ENCODE results near the gene KASH5. TPM values are rescaled to one million over a fixed set of nuclear protein-coding genes. Genes with fewer than 3 reads are reported as not detected.

KASH5 gene
- total RNA-seq, 1 experiment from 2014 or later, result 1.00 TPM

- DNase-seq, result no peak
- H3K27me3 Mint-ChIP-seq (ENCODE audit: insufficient read depth, unreplicated experiment), result peaks cover 42% of the 10 kb centered on the region
- H3K27ac Mint-ChIP-seq (ENCODE audit: unreplicated experiment), result no peak overlapping the region
- H3K27me3 ChIP-seq (replicated peaks; ENCODE audit: control insufficient read depth, insufficient read depth, low read length), result peaks cover 2% of the 10 kb centered on the region; the same call in 1 of the 2 replicates
- H3K9me3 Mint-ChIP-seq (ENCODE audit: unreplicated experiment), result no peaks in the 10 kb centered on the region
- H3K4me1 ChIP-seq, result peaks cover 29% of the 10 kb centered on the region
- peak overlapping the region; percentile 64 for H3K4me3 Mint-ChIP-seq (ENCODE audit: unreplicated experiment)
- peaks cover 25% of the 10 kb centered on the region for H3K4me1 Mint-ChIP-seq (ENCODE audit: low read depth, unreplicated experiment)
- CTCF ChIA-PET, result interaction anchor here (1.0 kb wide), 1 partner anchor 10 kb away, joined by 3 read pairs; no protein-coding TSS in a partner anchor
- no peak for TF ChIP-seq CTCF (IDR thresholded peaks at IDR 0.05; ENCODE audit: insufficient read depth in 1 of 2, low read depth in 1 of 2, low read length in 1 of 2, severe bottlenecking in 1 of 2, unreplicated experiment in 1 of 2)
- H3K36me3 Mint-ChIP-seq (ENCODE audit: insufficient read depth, unreplicated experiment), result no peaks in the 10 kb centered on the region
- intact Hi-C loops (cut with micrococcal nuclease; ENCODE audit: unreplicated experiment), result no loop called here
- H3K36me3 ChIP-seq (ENCODE audit: control insufficient read depth, insufficient read depth, low read length), result no peaks in the 10 kb centered on the region
- no peaks in the 10 kb centered on the region for H3K9me3 ChIP-seq
- no peak overlapping the region for H3K4me3 ChIP-seq (ENCODE audit: low read depth, low read length)
- no TSS peak for BruUV-seq (replicated peaks)
- POLR2A ChIA-PET, result no interaction called here
These were observed 39.3 kb downstream of the KASH5 start for GRCh38 chr19:49427339-49427738.

- BruUV-seq (replicated peaks), result no TSS peak
- no peaks in the 10 kb centered on the region for H3K9me3 Mint-ChIP-seq (ENCODE audit: unreplicated experiment)
- no peaks in the 10 kb centered on the region; the same call in 1 of the 2 replicates for H3K27me3 ChIP-seq (replicated peaks; ENCODE audit: control insufficient read depth, insufficient read depth, low read length)
- peaks cover 22% of the 10 kb centered on the region for H3K4me1 ChIP-seq
- no peaks in the 10 kb centered on the region for H3K9me3 ChIP-seq
- H3K4me1 Mint-ChIP-seq (ENCODE audit: low read depth, unreplicated experiment), result peaks cover 25% of the 10 kb centered on the region
- POLR2A ChIA-PET, result no interaction called here
- peak in 1 of 2 experiments; percentile 62 for DNase-seq
- peak overlapping the region; percentile 23 for H3K4me3 ChIP-seq (ENCODE audit: low read depth, low read length)
- intact Hi-C loops (cut with micrococcal nuclease; ENCODE audit: unreplicated experiment), result no loop called here
- no peaks in the 10 kb centered on the region for H3K36me3 Mint-ChIP-seq (ENCODE audit: insufficient read depth, unreplicated experiment)
- no peaks in the 10 kb centered on the region for H3K36me3 ChIP-seq (ENCODE audit: control insufficient read depth, insufficient read depth, low read length)
- H3K27me3 Mint-ChIP-seq (ENCODE audit: insufficient read depth, unreplicated experiment), result peaks cover 37% of the 10 kb centered on the region
- no peak for TF ChIP-seq CTCF (IDR thresholded peaks at IDR 0.05; ENCODE audit: insufficient read depth in 1 of 2, low read depth in 1 of 2, low read length in 1 of 2, severe bottlenecking in 1 of 2, unreplicated experiment in 1 of 2)
- CTCF ChIA-PET, result no interaction called here
- H3K27ac Mint-ChIP-seq (ENCODE audit: unreplicated experiment), result no peak overlapping the region
- H3K4me3 Mint-ChIP-seq (ENCODE audit: unreplicated experiment), result peak overlapping the region; percentile 64
These were observed 40.0 kb downstream of the KASH5 start for GRCh38 chr19:49427855-49428546.

- DNase-seq, result no peak
- intact Hi-C loops (cut with micrococcal nuclease; ENCODE audit: unreplicated experiment), result no loop called here
- Histone ChIP-seq H3K27me3 (replicated peaks; ENCODE audit: control insufficient read depth, insufficient read depth, low read length) (no peaks in the 10 kb centered on the region; the same call in 1 of the 2 replicates), H3K9me3 (no peaks in the 10 kb centered on the region), H3K4me3 (ENCODE audit: low read depth, low read length) (0 out of 2 replicates have a peak overlapping the region, but pooled peaks have one; percentile 1), H3K36me3 (ENCODE audit: control insufficient read depth, insufficient read depth, low read length) (no peaks in the 10 kb centered on the region), H3K4me1 (peaks cover 16% of the 10 kb centered on the region)
- no TSS peak for BruUV-seq (replicated peaks)
- peak overlapping the region; percentile 64 for H3K4me3 Mint-ChIP-seq (ENCODE audit: unreplicated experiment)
- POLR2A ChIA-PET, result no interaction called here
- CTCF ChIA-PET, result no interaction called here
- H3K9me3 Mint-ChIP-seq (ENCODE audit: unreplicated experiment), result no peaks in the 10 kb centered on the region
- H3K36me3 Mint-ChIP-seq (ENCODE audit: insufficient read depth, unreplicated experiment), result no peaks in the 10 kb centered on the region
- peaks cover 32% of the 10 kb centered on the region for H3K27me3 Mint-ChIP-seq (ENCODE audit: insufficient read depth, unreplicated experiment)
- no peak overlapping the region for H3K27ac Mint-ChIP-seq (ENCODE audit: unreplicated experiment)
- no peak for TF ChIP-seq CTCF (IDR thresholded peaks at IDR 0.05; ENCODE audit: insufficient read depth in 1 of 2, low read depth in 1 of 2, low read length in 1 of 2, severe bottlenecking in 1 of 2, unreplicated experiment in 1 of 2)
- H3K4me1 Mint-ChIP-seq (ENCODE audit: low read depth, unreplicated experiment), result peaks cover 20% of the 10 kb centered on the region
These were observed 40.8 kb downstream of the KASH5 start for GRCh38 chr19:49428547-49429451.
